HepG2 (cell line): ENCODE measurements around the gene DPF1. TPM values are rescaled to one million over a fixed set of nuclear protein-coding genes. Genes with fewer than 3 reads are reported as not detected.

Source experiments
- ATF3 ChIP-seq: sonication (generic); formaldehyde crosslinking; IDR thresholded peaks from 2 replicates; pipeline ENCODE4 v1.4.0; 2020; ENCODE audit warnings: missing genetic modification reagents
- EED ChIP-seq: sonication (generic); formaldehyde crosslinking; IDR thresholded peaks from 2 replicates; pipeline ENCODE4 v1.5.0; 2020; ENCODE audit warnings: mild to moderate bottlenecking, missing genetic modification reagents
- GATAD2A ChIP-seq: IDR thresholded peaks from 2 replicates; pipeline ENCODE4 v1.6.1; 2016
- HMGA1 ChIP-seq: sonication (generic); formaldehyde crosslinking; conservative IDR thresholded peaks from 2 replicates; pipeline ENCODE4 v1.4.0; 2020; ENCODE audit warnings: missing genetic modification reagents
- HOXA9 ChIP-seq: sonication (generic); formaldehyde crosslinking; IDR thresholded peaks from 2 replicates; pipeline ENCODE4 v1.8.1; 2022; ENCODE audit warnings: missing genetic modification reagents, mild to moderate bottlenecking, moderate library complexity, borderline replicate concordance
- IRX3 ChIP-seq: sonication (generic); formaldehyde crosslinking; IDR thresholded peaks from 2 replicates; pipeline ENCODE4 v1.8.1; 2023; ENCODE audit warnings: mild to moderate bottlenecking, low read depth, missing genetic modification reagents, borderline replicate concordance
- KAT8 ChIP-seq: IDR thresholded peaks from 2 replicates; pipeline ENCODE4 v1.6.1; 2016; ENCODE audit warnings: missing genetic modification reagents, missing compliant biosample characterization
- NCOA1 ChIP-seq: sonication (generic); formaldehyde crosslinking; IDR thresholded peaks from 2 replicates; pipeline ENCODE4 v1.9.0; 2021; ENCODE audit warnings: missing genetic modification reagents
- NKX3-1 ChIP-seq: sonication (generic); formaldehyde crosslinking; IDR thresholded peaks from 2 replicates; pipeline ENCODE4 v1.5.0; 2020; ENCODE audit warnings: missing genetic modification reagents
- NRL ChIP-seq: sonication (generic); formaldehyde crosslinking; IDR thresholded peaks from 2 replicates; pipeline ENCODE4 v1.5.0; 2020; ENCODE audit warnings: missing genetic modification reagents, mild to moderate bottlenecking, moderate library complexity, borderline replicate concordance
- PHF20 ChIP-seq: sonication (generic); formaldehyde crosslinking; IDR thresholded peaks from 2 replicates; pipeline ENCODE4 v1.5.0; 2020; ENCODE audit warnings: mild to moderate bottlenecking, missing genetic modification reagents
- RCOR2 ChIP-seq: IDR thresholded peaks from 2 replicates; pipeline ENCODE4 v1.6.1; 2016; ENCODE audit warnings: missing biosample characterization, missing genetic modification reagents
- SMC3 ChIP-seq: IDR thresholded peaks from 2 replicates; pipeline ENCODE4 v1.6.1; 2011; ENCODE audit warnings: low read length, improper control_type of control experiment
- STAG1 ChIP-seq: sonication (generic); formaldehyde crosslinking; IDR thresholded peaks from 2 replicates; pipeline ENCODE4 v1.4.0; 2020; ENCODE audit warnings: missing genetic modification reagents
- TAF15 ChIP-seq: fragments of 200-400 bp; formaldehyde crosslinking; IDR thresholded peaks from one replicate; pipeline ENCODE4 v1.6.1; 2018; ENCODE audit warnings: mild to moderate bottlenecking, low read depth, low read length; ENCODE audit not compliant: poor library complexity, severe bottlenecking
- THAP11 ChIP-seq: IDR thresholded peaks from 2 replicates; pipeline ENCODE4 v1.6.1; 2016; ENCODE audit warnings: missing biosample characterization, missing genetic modification reagents
- ZBTB2 ChIP-seq: sonication (generic); formaldehyde crosslinking; IDR thresholded peaks from 2 replicates; pipeline ENCODE4 v1.8.0; 2022; ENCODE audit warnings: low read depth, missing genetic modification reagents
- ZBTB43 ChIP-seq: sonication (generic); formaldehyde crosslinking; conservative IDR thresholded peaks from 2 replicates; pipeline ENCODE4 v1.4.0; 2020; ENCODE audit warnings: missing genetic modification reagents
- ZMYM3 ChIP-seq: sonication (generic); formaldehyde crosslinking; IDR thresholded peaks from 2 replicates; pipeline ENCODE4 v1.5.1; 2020; ENCODE audit warnings: mild to moderate bottlenecking, missing genetic modification reagents
- ZNF567 ChIP-seq: sonication (generic); formaldehyde crosslinking; IDR thresholded peaks from 2 replicates; pipeline ENCODE4 v1.8.1; 2023; ENCODE audit warnings: mild to moderate bottlenecking, missing genetic modification reagents, borderline replicate concordance
- ZNF569 ChIP-seq: sonication (generic); formaldehyde crosslinking; IDR thresholded peaks from 2 replicates; pipeline ENCODE4 v1.5.0; 2020; ENCODE audit warnings: mild to moderate bottlenecking, missing genetic modification reagents, moderate library complexity, borderline replicate concordance
- ZNF574 ChIP-seq: sonication (generic); formaldehyde crosslinking; IDR thresholded peaks from 2 replicates; pipeline ENCODE4 v1.4.0; 2020; ENCODE audit warnings: missing genetic modification reagents
- ZNF713 ChIP-seq: sonication (generic); formaldehyde crosslinking; IDR thresholded peaks from 2 replicates; pipeline ENCODE4 v1.4.0; 2020; ENCODE audit warnings: mild to moderate bottlenecking, missing genetic modification reagents
- ZNF740 ChIP-seq: sonication (generic); formaldehyde crosslinking; IDR thresholded peaks from 2 replicates; pipeline ENCODE4 v1.4.0; 2020; ENCODE audit warnings: missing genetic modification reagents
- ZNF772 ChIP-seq: sonication (generic); formaldehyde crosslinking; IDR thresholded peaks from 2 replicates; pipeline ENCODE4 v1.5.0; 2020; ENCODE audit warnings: mild to moderate bottlenecking, missing genetic modification reagents
- ZSCAN29 ChIP-seq: sonication (generic); formaldehyde crosslinking; conservative IDR thresholded peaks from 2 replicates; pipeline ENCODE4 v1.4.0; 2020; ENCODE audit warnings: mild to moderate bottlenecking, missing genetic modification reagents
- ZSCAN30 ChIP-seq: sonication (generic); formaldehyde crosslinking; IDR thresholded peaks from 2 replicates; pipeline ENCODE4 v1.5.0; 2020; ENCODE audit warnings: mild to moderate bottlenecking, missing genetic modification reagents
- ZZZ3 ChIP-seq: sonication (generic); formaldehyde crosslinking; IDR thresholded peaks from 2 replicates; pipeline ENCODE4 v1.4.0; 2020; ENCODE audit warnings: missing genetic modification reagents, mild to moderate bottlenecking, borderline replicate concordance
- polyA plus RNA-seq, 8 experiments: library from polyadenylated mRNA; depleted of rRNA in 3 of 8; stranded (reverse) in 7 of 8; unstranded in 1 of 8; fragments of >200 nt; fragmentation: Illumina TruSeq in 4 of 8; extraction: Trizol in 4 of 8; gene quantifications; 2 replicates each; pipeline versions ENCODE4 v1.2.1 to v1.2.3, GENCODE V29; 2011 to 2016; ENCODE audit warnings: low read depth in 4 of 8, missing spikeins in 1 of 8, mixed read lengths in 1 of 8; ENCODE audit not compliant: insufficient read depth in 1 of 8
- total RNA-seq, 5 experiments: library from RNA; depleted of rRNA; stranded (reverse); fragments of >200 nt; fragmentation: Illumina TruSeq; extraction: Trizol; gene quantifications; 2 replicates each; pipeline ENCODE4 v1.2.3, GENCODE V29; 2016; ENCODE audit warnings: low read depth in 1 of 5

DPF1 gene
- total and polyA plus RNA-seq, 2 of the 13 experiments (the other 11 are each of a cell fraction or from before 2014, with no cell fraction given), result 1.0 to 3.2 TPM

- TF ChIP-seq ATF3 (CRISPR knock-in tag) (no peak), NRL (CRISPR knock-in tag) (no peak), ZNF713 (no peak), GATAD2A (CRISPR knock-in tag) (no peak), NCOA1 (CRISPR knock-in tag) (no peak), ZBTB2 (CRISPR knock-in tag) (no peak), HMGA1 (CRISPR knock-in tag) (no peak), ZNF574 (CRISPR knock-in tag) (peak; percentile 36; the same call in 1 of the 2 replicates), THAP11 (peak; percentile 91), NKX3-1 (no peak), ZBTB43 (no peak), IRX3 (no peak), RCOR2 (CRISPR knock-in tag) (0 out of 2 replicates have a peak, but pooled peaks have one; percentile 44), ZNF567 (CRISPR knock-in tag) (no peak), ZZZ3 (CRISPR knock-in tag) (no peak), ZSCAN29 (CRISPR knock-in tag) (no peak), STAG1 (no peak), ZNF569 (no peak), ZNF740 (CRISPR knock-in tag) (no peak), KAT8 (CRISPR knock-in tag) (no peak), PHF20 (CRISPR knock-in tag) (no peak), EED (CRISPR knock-in tag) (no peak), ZSCAN30 (CRISPR knock-in tag) (no peak), TAF15 (no peak), ZNF772 (CRISPR knock-in tag) (no peak), ZMYM3 (CRISPR knock-in tag) (no peak), SMC3 (no peak), HOXA9 (CRISPR knock-in tag) (no peak)
Measured at GRCh38 chr19:38229585-38230073, 5.6 kb upstream of the DPF1 start (continued).
